Neutrophil (primary cell): Measurements from ENCODE around the gene NTRK1.

ENCODE experiments used
- H3K27ac ChIP-seq: fragments of 200-600 bp; sonication (generic); 2 replicates; pipeline ENCODE4 v1.5.1; 2016; ENCODE audit warnings: mild to moderate bottlenecking, moderate library complexity
- H3K27me3 ChIP-seq: fragments of 200-600 bp; sonication (generic); 2 replicates; pipeline ENCODE4 v1.6.0; 2016; ENCODE audit warnings: mild to moderate bottlenecking
- H3K36me3 ChIP-seq: fragments of 200-600 bp; sonication (generic); 2 replicates; pipeline ENCODE4 v1.5.1; 2017
- H3K4me1 ChIP-seq, 2 experiments: fragments of 200-600 bp in 1 of 2; sonication (generic) in 1 of 2; 1 replicate in 1 of 2; 2 replicates in 1 of 2; pipeline versions ENCODE4 v1.5.1 to v1.6.1; 2013 to 2016; ENCODE audit warnings: low read depth in 1 of 2, low read length in 1 of 2, mild to moderate bottlenecking in 1 of 2, moderate library complexity in 1 of 2; ENCODE audit not compliant: control insufficient read depth in 1 of 2, insufficient read depth in 1 of 2
- H3K4me3 ChIP-seq, 2 experiments: fragments of 200-600 bp in 1 of 2; sonication (generic) in 1 of 2; 1 replicate in 1 of 2; 2 replicates in 1 of 2; pipeline ENCODE4 v1.5.1; 2013 to 2016; ENCODE audit warnings: low read depth in 1 of 2, low read length in 1 of 2, mild to moderate bottlenecking in 1 of 2, moderate library complexity in 1 of 2
- H3K9me3 ChIP-seq: fragments of 200-600 bp; sonication (generic); 2 replicates; pipeline ENCODE4 v1.5.1; 2016
- TF ChIP-seq, protein P1 (sequence below): fragments of 200-600 bp; sonication (generic); IDR thresholded peaks from 2 replicates; pipeline ENCODE4 v1.5.1; 2016; ENCODE audit warnings: antibody characterized with exemption

Gene NTRK1

DNA sequence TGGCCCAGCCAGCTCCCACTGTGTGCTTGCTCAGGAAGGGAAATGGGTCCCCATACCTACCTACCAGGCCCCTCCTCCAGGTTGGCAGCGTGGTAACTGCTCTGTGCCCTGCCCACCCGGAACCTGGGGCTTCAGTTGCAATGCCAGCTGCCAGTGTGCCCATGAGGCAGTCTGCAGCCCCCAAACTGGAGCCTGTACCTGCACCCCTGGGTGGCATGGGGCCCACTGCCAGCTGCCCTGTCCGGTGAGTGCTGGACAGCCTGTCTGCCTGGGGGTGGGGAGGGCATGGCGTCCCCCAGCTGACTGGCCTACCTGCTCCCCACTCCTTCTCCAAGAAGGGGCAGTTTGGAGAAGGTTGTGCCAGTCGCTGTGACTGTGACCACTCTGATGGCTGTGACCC is 49.0 kb downstream of the NTRK1 start:
- no peaks in the 10 kb centered on the region for H3K36me3 ChIP-seq
- H3K9me3 ChIP-seq = no peaks in the 10 kb centered on the region
- H3K4me1 ChIP-seq = no peaks in the 10 kb centered on the region
- H3K27ac ChIP-seq = no peak overlapping the region
- no peaks in the 10 kb centered on the region for H3K27me3 ChIP-seq
- TF ChIP-seq, protein P1, sequence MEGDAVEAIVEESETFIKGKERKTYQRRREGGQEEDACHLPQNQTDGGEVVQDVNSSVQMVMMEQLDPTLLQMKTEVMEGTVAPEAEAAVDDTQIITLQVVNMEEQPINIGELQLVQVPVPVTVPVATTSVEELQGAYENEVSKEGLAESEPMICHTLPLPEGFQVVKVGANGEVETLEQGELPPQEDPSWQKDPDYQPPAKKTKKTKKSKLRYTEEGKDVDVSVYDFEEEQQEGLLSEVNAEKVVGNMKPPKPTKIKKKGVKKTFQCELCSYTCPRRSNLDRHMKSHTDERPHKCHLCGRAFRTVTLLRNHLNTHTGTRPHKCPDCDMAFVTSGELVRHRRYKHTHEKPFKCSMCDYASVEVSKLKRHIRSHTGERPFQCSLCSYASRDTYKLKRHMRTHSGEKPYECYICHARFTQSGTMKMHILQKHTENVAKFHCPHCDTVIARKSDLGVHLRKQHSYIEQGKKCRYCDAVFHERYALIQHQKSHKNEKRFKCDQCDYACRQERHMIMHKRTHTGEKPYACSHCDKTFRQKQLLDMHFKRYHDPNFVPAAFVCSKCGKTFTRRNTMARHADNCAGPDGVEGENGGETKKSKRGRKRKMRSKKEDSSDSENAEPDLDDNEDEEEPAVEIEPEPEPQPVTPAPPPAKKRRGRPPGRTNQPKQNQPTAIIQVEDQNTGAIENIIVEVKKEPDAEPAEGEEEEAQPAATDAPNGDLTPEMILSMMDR = no peak
- no peak overlapping the region for H3K4me3 ChIP-seq

DNA sequence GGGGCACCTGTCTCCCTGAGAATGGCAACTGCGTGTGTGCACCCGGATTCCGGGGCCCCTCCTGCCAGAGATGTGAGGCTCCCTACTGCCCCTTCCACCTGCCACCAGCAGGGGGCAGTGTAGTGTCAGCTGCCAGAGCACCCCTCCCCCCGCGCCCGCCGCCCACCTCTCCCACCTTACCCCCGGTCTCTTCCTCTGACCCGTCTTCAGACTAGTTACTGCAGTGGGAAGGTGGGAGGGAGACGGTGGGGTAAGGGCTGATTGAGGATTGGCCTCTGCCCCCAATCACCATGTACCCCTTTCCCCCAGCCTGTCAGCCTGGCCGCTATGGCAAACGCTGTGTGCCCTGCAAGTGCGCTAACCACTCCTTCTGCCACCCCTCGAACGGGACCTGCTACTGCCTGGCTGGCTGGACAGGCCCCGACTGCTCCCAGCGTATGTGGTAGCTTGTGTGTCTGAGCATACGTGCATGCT is 49.7 kb downstream of the NTRK1 start:
- Histone ChIP-seq H3K27me3 (no peaks in the 10 kb centered on the region), H3K36me3 (no peaks in the 10 kb centered on the region), H3K4me3 (no peak overlapping the region), H3K27ac (no peak overlapping the region), H3K9me3 (no peaks in the 10 kb centered on the region), H3K4me1 (no peaks in the 10 kb centered on the region)
- TF ChIP-seq, protein P1 = peak; percentile 78

DNA sequence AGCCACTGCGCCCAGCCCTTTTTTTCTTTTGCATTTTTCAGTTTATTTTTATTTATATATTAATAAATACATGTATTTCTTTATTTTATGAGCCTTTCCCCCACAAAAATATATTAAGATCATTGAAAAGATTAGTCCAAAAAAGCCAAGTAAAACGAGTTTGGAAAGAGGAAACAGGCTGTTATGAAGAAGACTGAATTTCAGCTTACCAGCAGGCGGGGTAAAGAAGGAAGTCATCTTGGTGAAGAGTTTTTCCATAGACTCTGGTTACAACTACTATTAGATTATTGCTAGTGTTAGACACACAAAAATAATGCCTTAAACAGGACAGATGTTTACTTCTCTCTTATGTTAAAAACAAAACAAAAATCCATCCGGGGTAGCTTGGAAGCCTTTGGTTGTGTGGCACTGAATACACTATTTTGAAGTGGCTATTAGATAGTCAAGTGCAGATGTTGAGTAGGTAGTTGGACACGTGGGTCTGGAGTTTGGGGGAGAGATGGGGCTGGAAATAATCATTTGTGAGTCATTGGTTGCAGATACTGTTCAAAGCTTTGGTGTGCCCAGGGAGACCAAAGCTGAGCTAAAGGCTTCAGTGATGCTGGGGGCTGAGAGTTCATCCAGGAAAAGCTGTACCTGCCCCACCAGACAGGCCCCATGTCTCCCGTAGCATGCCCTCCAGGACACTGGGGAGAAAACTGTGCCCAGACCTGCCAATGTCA is 51.1 kb downstream of the NTRK1 start:
- Histone ChIP-seq H3K27me3 (no peaks in the 10 kb centered on the region), H3K4me3 (no peak overlapping the region), H3K27ac (no peak overlapping the region), H3K4me1 (no peaks in the 10 kb centered on the region), H3K36me3 (no peaks in the 10 kb centered on the region), H3K9me3 (no peaks in the 10 kb centered on the region)
- TF ChIP-seq, protein P1 = no peak

DNA sequence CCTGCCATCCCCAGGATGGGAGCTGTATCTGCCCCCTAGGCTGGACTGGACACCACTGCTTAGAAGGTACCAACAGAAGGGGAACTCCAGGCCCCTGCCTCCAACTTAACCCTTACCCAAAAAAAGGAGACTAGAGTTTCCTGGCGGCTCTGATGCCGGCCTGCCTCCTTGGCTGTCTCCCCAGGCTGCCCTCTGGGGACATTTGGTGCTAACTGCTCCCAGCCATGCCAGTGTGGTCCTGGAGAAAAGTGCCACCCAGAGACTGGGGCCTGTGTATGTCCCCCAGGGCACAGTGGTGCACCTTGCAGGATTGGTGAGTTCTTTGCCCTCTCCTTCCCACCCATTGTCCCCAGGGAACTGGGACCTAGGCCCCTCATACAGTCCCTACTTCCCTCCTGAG is 51.6 kb downstream of the NTRK1 start:
- TF ChIP-seq, protein P1 = no peak
- Histone ChIP-seq H3K9me3 (no peaks in the 10 kb centered on the region), H3K27ac (no peak overlapping the region), H3K36me3 (no peaks in the 10 kb centered on the region), H3K4me3 (no peak overlapping the region), H3K27me3 (no peaks in the 10 kb centered on the region), H3K4me1 (no peaks in the 10 kb centered on the region)

DNA sequence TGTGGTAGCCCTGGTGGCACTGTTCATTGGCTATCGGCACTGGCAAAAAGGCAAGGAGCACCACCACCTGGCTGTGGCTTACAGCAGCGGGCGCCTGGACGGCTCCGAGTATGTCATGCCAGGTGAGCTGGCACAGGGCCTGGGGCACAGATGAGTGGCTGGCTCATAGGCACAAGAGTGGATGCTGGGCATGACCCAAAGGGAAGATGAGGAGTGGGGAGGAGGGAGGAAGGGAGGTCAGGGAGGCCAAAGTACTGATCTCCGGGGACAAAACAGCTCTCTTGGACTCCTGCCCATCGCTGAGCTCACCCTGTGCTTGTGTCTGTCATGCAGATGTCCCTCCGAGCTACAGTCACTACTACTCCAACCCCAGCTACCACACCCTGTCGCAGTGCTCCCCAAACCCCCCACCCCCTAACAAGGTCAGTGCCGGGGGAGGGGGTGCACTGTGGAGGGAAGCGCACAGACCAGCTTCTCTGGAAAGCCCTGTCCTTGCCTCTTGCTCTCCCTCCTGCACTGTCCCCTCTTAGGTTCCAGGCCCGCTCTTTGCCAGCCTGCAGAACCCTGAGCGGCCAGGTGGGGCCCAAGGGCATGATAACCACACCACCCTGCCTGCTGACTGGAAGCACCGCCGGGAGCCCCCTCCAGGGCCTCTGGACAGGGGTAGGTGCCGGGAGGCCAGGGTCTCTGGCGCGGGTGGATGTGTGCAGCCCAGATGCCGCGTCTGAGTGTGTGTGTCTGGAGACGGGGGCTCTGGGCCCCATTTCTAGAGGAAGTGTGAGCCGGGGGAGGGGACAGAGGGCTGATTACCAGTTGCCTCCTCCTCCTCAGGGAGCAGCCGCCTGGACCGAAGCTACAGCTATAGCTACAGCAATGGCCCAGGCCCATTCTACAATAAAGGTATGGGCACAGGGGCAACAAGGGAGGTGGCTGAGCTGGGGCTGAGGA is 52.5 kb downstream of the NTRK1 start:
- H3K27ac ChIP-seq = no peak overlapping the region
- H3K36me3 ChIP-seq = no peaks in the 10 kb centered on the region
- TF ChIP-seq, protein P1 = no peak
- no peaks in the 10 kb centered on the region for H3K9me3 ChIP-seq
- no peaks in the 10 kb centered on the region for H3K4me1 ChIP-seq
- H3K27me3 ChIP-seq = peaks cover 2% of the 10 kb centered on the region
- H3K4me3 ChIP-seq = no peak overlapping the region
